Endodermal cell (in vitro differentiated cells): ENCODE results near the gene ARHGEF28. TPM values are rescaled to one million over a fixed set of nuclear protein-coding genes. Genes with fewer than 3 reads are reported as not detected.

ENCODE experiments used
- DNase-seq: peaks from one replicate; pipeline ENCODE4 v3.0.0-alpha.2; 2017
- H3K27ac ChIP-seq: 2 replicates; pipeline ENCODE4 v1.5.1; 2013; ENCODE audit warnings: mild to moderate bottlenecking, low read depth, low read length, moderate library complexity
- H3K27me3 ChIP-seq: 2 replicates; pipeline ENCODE4 v1.6.1; 2013; ENCODE audit warnings: mild to moderate bottlenecking, low read length, moderate library complexity; ENCODE audit not compliant: insufficient read depth, control insufficient read depth, poor library complexity, severe bottlenecking
- H3K36me3 ChIP-seq: 2 replicates; pipeline ENCODE4 v1.7.0; 2013; ENCODE audit warnings: mild to moderate bottlenecking, low read length, moderate library complexity; ENCODE audit not compliant: control insufficient read depth, insufficient read depth
- H3K4me1 ChIP-seq: one replicate; pipeline ENCODE4 v1.7.0; 2013; ENCODE audit warnings: low read length; ENCODE audit not compliant: control insufficient read depth, insufficient read depth
- H3K4me3 ChIP-seq: 2 replicates; pipeline ENCODE4 v1.5.1; 2013; ENCODE audit warnings: mild to moderate bottlenecking, low read length, moderate library complexity
- H3K9ac ChIP-seq: 2 replicates; pipeline ENCODE4 v1.6.1; 2013; ENCODE audit warnings: mild to moderate bottlenecking, low read length, moderate library complexity; ENCODE audit not compliant: poor library complexity, severe bottlenecking; ENCODE audit errors: extremely low read depth
- H3K9me3 ChIP-seq: 2 replicates; pipeline ENCODE4 v1.6.1; 2013; ENCODE audit warnings: mild to moderate bottlenecking, low read length, moderate library complexity; ENCODE audit not compliant: control insufficient read depth
- H3K27ac Mint-ChIP-seq: 2 replicates; pipeline ENCODE4 v1.8.0; 2020; ENCODE audit warnings: mixed read lengths
- H3K27me3 Mint-ChIP-seq: 2 replicates; pipeline ENCODE4 v1.8.0; 2021; ENCODE audit warnings: mild to moderate bottlenecking, mixed read lengths; ENCODE audit not compliant: insufficient read depth
- H3K36me3 Mint-ChIP-seq: 2 replicates; pipeline ENCODE4 v1.8.0; 2020; ENCODE audit warnings: low read depth, mixed read lengths
- H3K4me1 Mint-ChIP-seq: 2 replicates; pipeline ENCODE4 v1.8.0; 2020; ENCODE audit warnings: mixed read lengths
- H3K4me3 Mint-ChIP-seq: 2 replicates; pipeline ENCODE4 v1.8.0; 2020; ENCODE audit warnings: mild to moderate bottlenecking, moderate library complexity, mixed read lengths
- H3K9me3 Mint-ChIP-seq: 2 replicates; pipeline ENCODE4 v1.8.0; 2020; ENCODE audit warnings: mild to moderate bottlenecking, mixed read lengths
- CTCF ChIP-seq: fragments of 200-600 bp; sonication (generic); conservative IDR thresholded peaks from 2 replicates; pipeline ENCODE4 v1.5.0; 2021; ENCODE audit warnings: antibody characterized with exemption, mild to moderate bottlenecking
- WGBS, 2 experiments: methylation state at CpG; one replicate each; pipeline versions ENCODE4 v1.1.5 to v1.1.7; 2013; ENCODE audit warnings: missing lambda C conversion rate in 2 of 2, mixed read lengths in 1 of 2; ENCODE audit not compliant: insufficient coverage in 1 of 2, insufficient read length in 1 of 2; 5-methylcytosine and 5-hydroxymethylcytosine counted together
- total RNA-seq, 2 donors: library from RNA; stranded (reverse); fragmentation: NEBNext Ultra II Directional in 1 of 2; extraction: Animal tissue kit (Norgen Biotek cat#: 25700) in 1 of 2; gene quantifications; 2 replicates in 1 of 2; 3 replicates in 1 of 2; pipeline ENCODE4 v1.2.1, GENCODE V29; 2021

The ARHGEF28 gene
- total RNA-seq, 2 donors from 2014 or later: 0.92 to 1.2 TPM

GRCh38 chr5:73633060-73633459 is 7.1 kb downstream of the ARHGEF28 start:
- no peaks in the 10 kb centered on the region for H3K9me3 ChIP-seq
- peak; percentile 25 for TF ChIP-seq CTCF
- Mint-ChIP-seq H3K36me3 (no peaks in the 10 kb centered on the region), H3K4me3 (no peak overlapping the region), H3K4me1 (peaks cover 6% of the 10 kb centered on the region), H3K27me3 (peaks cover 41% of the 10 kb centered on the region), H3K9me3 (no peaks in the 10 kb centered on the region), H3K27ac (no peak overlapping the region)
- H3K9ac ChIP-seq: no peak overlapping the region
- H3K36me3 ChIP-seq: no peaks in the 10 kb centered on the region
- WGBS, 2 experiments: 86 to 96% methylated on average over 1 to 5 of the region's 5 CpGs
- H3K27ac ChIP-seq: no peak overlapping the region
- no peak for DNase-seq
- no peaks in the 10 kb centered on the region for H3K4me1 ChIP-seq
- peaks cover 43% of the 10 kb centered on the region for H3K27me3 ChIP-seq
- no peak overlapping the region for H3K4me3 ChIP-seq

- H3K27me3 Mint-ChIP-seq: peaks cover 8% of the 10 kb centered on the region
- no peak overlapping the region for H3K4me3 ChIP-seq
- TF ChIP-seq CTCF: no peak
- H3K4me1 Mint-ChIP-seq: peaks cover 18% of the 10 kb centered on the region
- no peaks in the 10 kb centered on the region for H3K36me3 Mint-ChIP-seq
- no peak for DNase-seq
- peaks cover 10% of the 10 kb centered on the region for H3K27me3 ChIP-seq
- H3K36me3 ChIP-seq: no peaks in the 10 kb centered on the region
- no peak overlapping the region for H3K9ac ChIP-seq
- no peaks in the 10 kb centered on the region for H3K4me1 ChIP-seq
- WGBS, 2 experiments: 91 to 94% methylated on average over 2 to 3 of the region's 3 CpGs
- H3K9me3 Mint-ChIP-seq: no peaks in the 10 kb centered on the region
- no peak overlapping the region for H3K27ac ChIP-seq
- H3K9me3 ChIP-seq: no peaks in the 10 kb centered on the region
- H3K27ac Mint-ChIP-seq: no peak overlapping the region
- no peak overlapping the region for H3K4me3 Mint-ChIP-seq
Observed at GRCh38 chr5:73636408-73636807, 10.4 kb downstream of the ARHGEF28 start.

GRCh38 chr5:73637565-73637964 is 11.6 kb downstream of the ARHGEF28 start:
- H3K36me3 ChIP-seq: no peaks in the 10 kb centered on the region
- H3K4me3 ChIP-seq: no peak overlapping the region
- DNase-seq: no peak
- Mint-ChIP-seq H3K27me3 (peaks cover 4% of the 10 kb centered on the region), H3K36me3 (no peaks in the 10 kb centered on the region), H3K4me1 (peaks cover 26% of the 10 kb centered on the region), H3K4me3 (no peak overlapping the region), H3K9me3 (no peaks in the 10 kb centered on the region), H3K27ac (no peak overlapping the region)
- no peaks in the 10 kb centered on the region for H3K4me1 ChIP-seq
- H3K9me3 ChIP-seq: no peaks in the 10 kb centered on the region
- no peaks in the 10 kb centered on the region for H3K27me3 ChIP-seq
- no peak overlapping the region for H3K9ac ChIP-seq
- no peak overlapping the region for H3K27ac ChIP-seq
- WGBS, 2 experiments: 88% methylated on average over 2 of the region's 2 CpGs; no CpG with 5 or more reads in 1 of the 2 experiments
- TF ChIP-seq CTCF: no peak
